K562 (cell line): ENCODE data around the gene SLC39A13. TPM values are rescaled to one million over a fixed set of nuclear protein-coding genes. Genes with fewer than 3 reads are reported as not detected.
A peak's percentile ranks its signal among the peaks of the same experiment; 100 is the strongest.

Experiments used
- BMI1 ChIP-seq: fragments of 150-350 bp; IDR thresholded peaks from 2 replicates; pipeline ENCODE4 v1.6.1; 2014; ENCODE audit warnings: low read length
- CBFA2T3 ChIP-seq: fragments of 450-650 bp; IDR thresholded peaks from 2 replicates; pipeline ENCODE4 v1.6.1; 2017
- CBFB ChIP-seq: sonication (generic); formaldehyde crosslinking; IDR thresholded peaks from 2 replicates; pipeline ENCODE4 v1.4.0; 2020; ENCODE audit warnings: mild to moderate bottlenecking, missing genetic modification reagents
- CC2D1A ChIP-seq: fragments of 450-650 bp; IDR thresholded peaks from 2 replicates; pipeline ENCODE4 v1.6.1; 2017; ENCODE audit warnings: mild to moderate bottlenecking
- CEBPB ChIP-seq: fragments of 450-650 bp; IDR thresholded peaks from 2 replicates; pipeline ENCODE4 v1.6.1; 2016; ENCODE audit warnings: missing genetic modification characterization, missing compliant biosample characterization
- CTCFL ChIP-seq: IDR thresholded peaks from 2 replicates; pipeline ENCODE4 v1.6.1; 2011; ENCODE audit warnings: borderline replicate concordance, low read depth, mild to moderate bottlenecking, moderate library complexity, low read length; ENCODE audit not compliant: insufficient read depth, poor library complexity, severe bottlenecking
- HINFP ChIP-seq: fragments of 450-650 bp; conservative IDR thresholded peaks from 2 replicates; pipeline ENCODE4 v1.6.1; 2016; ENCODE audit warnings: missing genetic modification characterization, low read depth, mild to moderate bottlenecking, control low read depth, missing compliant biosample characterization
- HNRNPLL ChIP-seq: fragments of 200-400 bp; formaldehyde crosslinking; IDR thresholded peaks from 2 replicates; pipeline ENCODE4 v1.6.1; 2017; ENCODE audit warnings: low read length, low read depth, mild to moderate bottlenecking; ENCODE audit not compliant: poor library complexity, severe bottlenecking
- HNRNPUL1 ChIP-seq: fragments of 200-400 bp; formaldehyde crosslinking; IDR thresholded peaks from 2 replicates; pipeline ENCODE4 v1.6.1; 2017; ENCODE audit warnings: low read length
- MNT ChIP-seq, 2 experiments: fragments of 450-650 bp; conservative IDR thresholded peaks; 2 replicates each; pipeline ENCODE4 v1.6.1; 2017; ENCODE audit warnings: mild to moderate bottlenecking in 2 of 2, moderate library complexity in 2 of 2
- RHOXF2B ChIP-seq: fragments of 250-450 bp; sonication (Bioruptor Pico); conservative IDR thresholded peaks from 2 replicates; pipeline ENCODE4 v1.5.1; 2021
- SRSF3 ChIP-seq: fragments of 200-400 bp; formaldehyde crosslinking; IDR thresholded peaks from 2 replicates; pipeline ENCODE4 v1.6.1; 2016; ENCODE audit warnings: mild to moderate bottlenecking, low read length, moderate library complexity; ENCODE audit not compliant: insufficient read depth
- ZBTB43 ChIP-seq: sonication (generic); formaldehyde crosslinking; IDR thresholded peaks from 2 replicates; pipeline ENCODE4 v1.8.0; 2023; ENCODE audit warnings: mild to moderate bottlenecking, missing genetic modification reagents
- ZKSCAN8 ChIP-seq: fragments of 200-800 bp; sonication (Bioruptor generic); IDR thresholded peaks from 2 replicates; pipeline ENCODE4 v1.6.1; 2016; ENCODE audit warnings: missing genetic modification characterization, missing compliant biosample characterization
- ZNF740 ChIP-seq, 3 experiments: fragments of 200-800 bp in 1 of 3; sonication (Bioruptor generic) in 1 of 3; sonication (generic) in 1 of 3; formaldehyde crosslinking in 1 of 3; IDR thresholded peaks; 2 replicates each; pipeline versions ENCODE4 v1.6.1 to v1.8.0; 2016 to 2022; ENCODE audit warnings: mild to moderate bottlenecking in 2 of 3, missing compliant biosample characterization in 2 of 3, missing genetic modification characterization in 2 of 3, missing genetic modification reagents in 1 of 3
- ZNF75A ChIP-seq: fragments of 450-650 bp; formaldehyde crosslinking; IDR thresholded peaks from 2 replicates; pipeline ENCODE4 v1.4.0; 2020; ENCODE audit warnings: mild to moderate bottlenecking
- polyA plus RNA-seq, 8 experiments: library from polyadenylated mRNA; depleted of rRNA in 4 of 8; stranded (reverse) in 5 of 8; unstranded in 3 of 8; fragments of >200 nt; fragmentation: Nextera tagmentation in 2 of 8; fragmentation: Illumina TruSeq in 1 of 8; extraction: Ambion mirVana in 2 of 8; extraction: Trizol in 1 of 8; gene quantifications; 2 replicates each; pipeline versions ENCODE4 v1.2.1 to v1.2.3, GENCODE V29; 2011 to 2014; ENCODE audit warnings: inconsistent platforms in 1 of 8, missing spikeins in 1 of 8
- total RNA-seq, 7 experiments: library from RNA; depleted of rRNA in 6 of 7; stranded (reverse); fragments of >200 nt in 6 of 7; fragmentation: Illumina TruSeq in 2 of 7; extraction: Trizol in 2 of 7; gene quantifications; 2 replicates each; pipeline versions ENCODE4 v1.2.1 to v1.2.3, GENCODE V29; 2011 to 2021; ENCODE audit warnings: low replicate concordance in 1 of 7
- TF ChIP-seq, protein P1 (sequence below): sonication (generic); formaldehyde crosslinking; IDR thresholded peaks from 2 replicates; pipeline ENCODE4 v1.8.0; 2022; ENCODE audit warnings: missing genetic modification reagents, mild to moderate bottlenecking, borderline replicate concordance

The SLC39A13 gene
- total and polyA plus RNA-seq, 9 of the 15 experiments (the other 6 are each of a cell fraction or from before 2014, with no cell fraction given), result 0.17 to 15.9 (median 3.2) TPM

DNA sequence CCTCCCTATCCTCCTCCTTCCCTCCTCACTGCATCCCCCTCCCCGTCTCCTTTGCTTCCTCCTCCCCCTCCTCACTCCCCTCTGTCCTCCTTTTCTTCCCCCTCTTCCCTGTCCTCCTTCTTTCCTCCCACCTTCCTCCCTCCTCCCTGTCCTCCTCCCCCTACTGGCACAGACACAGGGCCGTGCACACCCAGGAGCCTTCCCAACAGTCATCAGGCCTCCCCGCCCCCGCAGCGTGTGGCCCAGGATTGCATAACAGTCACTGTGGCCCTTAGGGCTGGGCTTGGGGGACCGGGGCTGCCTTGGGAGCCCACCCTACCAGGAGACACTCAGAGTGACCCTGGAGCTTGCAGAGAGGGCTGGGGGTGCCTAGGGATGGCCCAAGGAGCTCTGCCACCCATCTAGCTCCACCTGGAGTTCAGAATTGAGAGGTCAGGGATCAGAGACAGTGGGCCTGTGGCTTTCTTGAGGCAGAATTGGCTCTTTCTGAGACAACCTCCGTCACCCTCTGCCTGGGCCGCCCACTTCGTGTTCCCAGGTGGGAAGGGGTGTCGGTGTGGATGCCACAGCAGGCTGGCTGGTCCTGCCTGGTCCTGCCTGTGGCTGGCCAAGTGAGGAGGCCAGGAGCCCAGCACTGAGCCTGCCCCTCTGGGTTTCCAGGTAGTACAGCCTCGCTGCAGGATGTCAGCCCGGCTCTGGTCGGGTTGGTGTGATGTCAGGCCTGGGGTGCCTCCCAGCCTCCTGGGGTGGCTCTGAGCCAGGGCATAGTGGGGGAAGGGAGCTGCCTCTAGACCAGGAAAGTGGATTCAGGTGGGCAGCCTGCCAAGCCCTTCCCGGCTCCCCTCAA is 31.6 kb upstream of the SLC39A13 start (continued):
- TF ChIP-seq CTCFL, result no peak
- no peak for TF ChIP-seq ZBTB43 (CRISPR knock-in tag)
- no peak for TF ChIP-seq ZNF740 (CRISPR knock-in tag; IDR thresholded peaks at IDR 0.05)
- TF ChIP-seq ZNF740 (tag; IDR thresholded peaks at IDR 0.05), result no peak
- no peak for TF ChIP-seq CBFB
- TF ChIP-seq RHOXF2B (CRISPR knock-in tag), result no peak
- TF ChIP-seq CC2D1A, result no peak
- TF ChIP-seq HNRNPLL, result no peak
- no peak for TF ChIP-seq BMI1
- no peak for TF ChIP-seq SRSF3
- no peak for TF ChIP-seq HINFP (tag)
- peak; percentile 46 for TF ChIP-seq CBFA2T3
- TF ChIP-seq ZNF75A (CRISPR knock-in tag), result no peak
- TF ChIP-seq CEBPB (tag), result peak; percentile 98
- no peak for TF ChIP-seq HNRNPUL1
- TF ChIP-seq, protein P1, sequence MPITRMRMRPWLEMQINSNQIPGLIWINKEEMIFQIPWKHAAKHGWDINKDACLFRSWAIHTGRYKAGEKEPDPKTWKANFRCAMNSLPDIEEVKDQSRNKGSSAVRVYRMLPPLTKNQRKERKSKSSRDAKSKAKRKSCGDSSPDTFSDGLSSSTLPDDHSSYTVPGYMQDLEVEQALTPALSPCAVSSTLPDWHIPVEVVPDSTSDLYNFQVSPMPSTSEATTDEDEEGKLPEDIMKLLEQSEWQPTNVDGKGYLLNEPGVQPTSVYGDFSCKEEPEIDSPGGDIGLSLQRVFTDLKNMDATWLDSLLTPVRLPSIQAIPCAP (CRISPR knock-in tag), result no peak
- peak in 1 of 2 experiments; percentile 52; a peak in 1 of 4 replicates for TF ChIP-seq MNT (conservative IDR thresholded peaks at IDR 0.05)
- TF ChIP-seq ZKSCAN8, result no peak
